Measurements from ENCODE around the gene TSSK1B. TPM values are rescaled to one million over a fixed set of nuclear protein-coding genes. Genes with fewer than 3 reads are reported as not detected.
"Not testable (repeated sequence)": the region's sequence is repeated elsewhere in the genome, so short reads cannot be mapped to it uniquely, and the experiment has no call there.

The TSSK1B gene
- total and polyA plus RNA-seq, 3 donors from 2014 or later: 26.1 to 95.7 (median 68.7) TPM

GRCh38 chr5:113425909-113426308, 8.9 kb downstream of the TSSK1B start:
- Histone ChIP-seq H3K9me3 (no peaks in the 10 kb centered on the region), H3K27ac (no peak overlapping the region), H3K4me3 (no peak overlapping the region), H3K4me1 (no peaks in the 10 kb centered on the region), H3K27me3 (no peaks in the 10 kb centered on the region), H3K36me3 (ENCODE audit: low read depth, missing control alignments) (no peaks in the 10 kb centered on the region)
- 89 to 94% methylated on average over 3 of the region's 3 CpGs for WGBS, 2 donors
- intact Hi-C loops (cut with DNase I; ENCODE audit: low total_unique reads): no loop called here
- DNase-seq: no peak
- TF ChIP-seq, protein P1, sequence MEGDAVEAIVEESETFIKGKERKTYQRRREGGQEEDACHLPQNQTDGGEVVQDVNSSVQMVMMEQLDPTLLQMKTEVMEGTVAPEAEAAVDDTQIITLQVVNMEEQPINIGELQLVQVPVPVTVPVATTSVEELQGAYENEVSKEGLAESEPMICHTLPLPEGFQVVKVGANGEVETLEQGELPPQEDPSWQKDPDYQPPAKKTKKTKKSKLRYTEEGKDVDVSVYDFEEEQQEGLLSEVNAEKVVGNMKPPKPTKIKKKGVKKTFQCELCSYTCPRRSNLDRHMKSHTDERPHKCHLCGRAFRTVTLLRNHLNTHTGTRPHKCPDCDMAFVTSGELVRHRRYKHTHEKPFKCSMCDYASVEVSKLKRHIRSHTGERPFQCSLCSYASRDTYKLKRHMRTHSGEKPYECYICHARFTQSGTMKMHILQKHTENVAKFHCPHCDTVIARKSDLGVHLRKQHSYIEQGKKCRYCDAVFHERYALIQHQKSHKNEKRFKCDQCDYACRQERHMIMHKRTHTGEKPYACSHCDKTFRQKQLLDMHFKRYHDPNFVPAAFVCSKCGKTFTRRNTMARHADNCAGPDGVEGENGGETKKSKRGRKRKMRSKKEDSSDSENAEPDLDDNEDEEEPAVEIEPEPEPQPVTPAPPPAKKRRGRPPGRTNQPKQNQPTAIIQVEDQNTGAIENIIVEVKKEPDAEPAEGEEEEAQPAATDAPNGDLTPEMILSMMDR (IDR thresholded peaks at IDR 0.05): no peak
- no peak for TF ChIP-seq POLR2A (IDR thresholded peaks at IDR 0.05)

DNA sequence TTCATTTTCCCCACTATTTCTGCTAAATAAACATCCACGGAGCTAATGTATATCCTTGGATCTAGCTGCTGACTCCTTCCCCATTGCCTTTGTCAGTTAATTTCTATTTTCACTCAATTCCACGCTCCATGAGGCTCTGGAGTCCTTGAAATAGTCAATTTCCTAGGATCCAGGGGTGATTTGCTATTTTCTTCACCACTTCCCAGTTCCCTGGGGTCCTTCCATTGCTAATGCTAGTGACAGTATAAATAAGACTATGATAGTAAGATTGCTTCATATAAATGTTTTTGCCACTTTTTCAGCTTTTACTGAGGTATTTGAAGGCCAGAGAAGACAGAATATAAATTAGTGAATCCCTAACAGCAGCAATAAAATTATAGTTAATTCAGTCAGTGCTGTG, 13.1 kb downstream of the TSSK1B start:
- H3K27ac ChIP-seq: no peak overlapping the region
- H3K27me3 ChIP-seq: no peaks in the 10 kb centered on the region
- no peaks in the 10 kb centered on the region for H3K9me3 ChIP-seq
- 88 to 94% methylated on average over 2 of the region's 2 CpGs for WGBS, 2 donors
- DNase-seq: no peak
- no peaks in the 10 kb centered on the region for H3K4me1 ChIP-seq
- TF ChIP-seq, protein P1 (IDR thresholded peaks at IDR 0.05): no peak
- no peak for TF ChIP-seq POLR2A (IDR thresholded peaks at IDR 0.05)
- intact Hi-C loops (cut with DNase I; ENCODE audit: low total_unique reads): no loop called here
- no peaks in the 10 kb centered on the region for H3K36me3 ChIP-seq (ENCODE audit: low read depth, missing control alignments)
- H3K4me3 ChIP-seq: no peak overlapping the region

GRCh38 chr5:113405530-113405929, 29.3 kb downstream of the TSSK1B start:
- Histone ChIP-seq H3K4me1 (no peaks in the 10 kb centered on the region), H3K4me3 (no peak overlapping the region), H3K9me3 (no peaks in the 10 kb centered on the region), H3K27ac (no peak overlapping the region), H3K36me3 (ENCODE audit: low read depth, missing control alignments) (no peaks in the 10 kb centered on the region), H3K27me3 (no peaks in the 10 kb centered on the region)
- no peak for DNase-seq
- WGBS, 2 donors: 92 to 93% methylated on average over 6 of the region's 6 CpGs
- TF ChIP-seq, protein P1 (IDR thresholded peaks at IDR 0.05): no peak
- no peak for TF ChIP-seq POLR2A (IDR thresholded peaks at IDR 0.05)
- intact Hi-C loops (cut with DNase I; ENCODE audit: low total_unique reads): no loop called here

DNA sequence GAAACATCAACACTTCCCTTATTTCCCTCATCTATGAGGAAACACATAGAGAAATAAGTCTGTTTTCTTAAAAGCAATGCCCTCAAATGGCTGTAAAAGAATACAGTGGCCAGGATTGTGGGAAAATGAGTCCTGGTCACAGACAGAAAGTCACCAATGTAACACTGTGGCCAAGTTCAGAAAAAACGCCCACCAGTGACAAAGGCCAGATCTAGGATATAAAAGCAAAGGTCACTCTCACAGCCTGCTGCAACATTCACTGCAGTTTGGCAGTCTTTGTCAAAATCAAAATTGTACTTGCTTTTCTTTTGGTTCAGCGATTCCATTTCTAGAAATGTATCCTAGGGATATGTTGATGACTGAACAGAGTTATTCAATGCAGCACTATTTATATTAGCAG, 30.5 kb downstream of the TSSK1B start:
- DNase-seq: no peak
- no peak for TF ChIP-seq POLR2A (IDR thresholded peaks at IDR 0.05)
- TF ChIP-seq, protein P1 (IDR thresholded peaks at IDR 0.05): no peak
- 60 to 84% methylated on average over 2 of the region's 2 CpGs for WGBS, 2 donors
- Histone ChIP-seq H3K27ac (no peak overlapping the region), H3K27me3 (no peaks in the 10 kb centered on the region), H3K4me1 (no peaks in the 10 kb centered on the region), H3K4me3 (no peak overlapping the region), H3K9me3 (no peaks in the 10 kb centered on the region), H3K36me3 (ENCODE audit: low read depth, missing control alignments) (no peaks in the 10 kb centered on the region)
- intact Hi-C loops (cut with DNase I; ENCODE audit: low total_unique reads): no loop called here

DNA sequence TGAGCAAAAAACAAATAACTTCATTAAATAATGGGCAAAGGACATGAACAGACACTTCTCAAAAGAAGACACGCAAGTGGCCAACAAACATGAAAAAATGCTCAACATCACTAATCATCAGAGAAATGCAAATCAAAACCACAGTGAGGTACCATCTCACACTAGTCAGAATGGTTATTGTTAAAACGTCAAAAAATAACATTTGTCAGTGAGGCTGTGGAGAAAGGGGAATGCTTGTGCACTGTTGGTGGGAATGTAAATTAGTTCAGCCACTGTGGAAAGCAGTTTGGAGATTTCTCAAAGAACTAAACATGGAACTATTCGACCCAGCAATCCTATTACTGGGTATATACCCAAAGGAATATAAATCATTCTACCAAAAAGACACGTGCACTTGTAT, 36.8 kb downstream of the TSSK1B start:
- 75 to 83% methylated on average over 4 of the region's 4 CpGs for WGBS, 2 donors
- H3K9me3 ChIP-seq; H3K27ac ChIP-seq; H3K36me3 ChIP-seq (ENCODE audit: low read depth, missing control alignments); H3K27me3 ChIP-seq; DNase-seq; H3K4me1 ChIP-seq; intact Hi-C loops (cut with DNase I; ENCODE audit: low total_unique reads); H3K4me3 ChIP-seq: not testable (repeated sequence)

Measured in testis (tissue), 3 donors.